Esophagus squamous epithelium (tissue), 4 donors: ENCODE results near the gene FXYD6.

ENCODE experiments used
- POLR2A ChIP-seq, 4 donors: fragments of 450-650 bp; IDR thresholded peaks; one replicate each; pipeline ENCODE4 v1.6.1; 2017; ENCODE audit warnings: antibody characterized with exemption in 4 of 4, mild to moderate bottlenecking in 4 of 4, moderate library complexity in 3 of 4
- TF ChIP-seq, protein P1 (sequence below), 6 experiments: fragments of 450-650 bp in 4 of 6; fragments of 200-600 bp in 2 of 6; sonication (generic) in 2 of 6; IDR thresholded peaks; one replicate each; pipeline ENCODE4 v1.5.1; 2016 to 2019; ENCODE audit warnings: antibody characterized with exemption in 6 of 6, mild to moderate bottlenecking in 4 of 6, moderate library complexity in 4 of 6

DNA sequence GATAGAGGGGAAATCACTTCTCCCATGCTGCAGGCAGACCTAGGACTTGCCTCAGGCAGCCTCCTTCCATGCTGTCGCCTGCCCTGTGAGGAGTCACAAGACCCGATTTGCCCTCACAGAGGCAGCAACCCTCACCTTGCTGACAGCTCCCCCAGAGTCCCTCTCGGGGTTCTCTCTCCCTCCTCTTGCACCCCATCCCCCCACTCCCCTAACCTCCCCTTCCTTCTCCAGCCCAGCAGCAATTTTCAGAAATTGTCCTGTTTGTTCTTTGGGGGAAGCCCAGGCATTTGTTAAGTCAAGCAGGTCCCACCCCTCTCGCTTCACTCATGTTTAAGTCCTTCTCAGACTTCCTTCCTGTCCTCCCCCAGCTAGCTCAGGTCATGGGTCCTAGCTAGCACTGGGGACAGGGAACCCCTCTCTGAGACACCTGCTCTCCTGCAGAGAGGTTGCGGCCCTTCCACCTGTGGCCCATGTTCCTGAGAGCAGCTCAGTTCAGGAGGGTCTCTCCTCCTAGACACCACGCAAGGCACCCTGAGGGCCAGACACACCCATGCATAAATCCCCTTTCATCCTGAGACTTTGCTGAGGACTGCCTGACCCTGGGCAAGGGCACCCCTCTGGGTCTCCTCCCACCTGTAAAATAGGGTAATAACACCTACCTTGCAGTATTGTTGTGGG, 45.6 kb downstream of the FXYD6 start:
- TF ChIP-seq, protein P1, sequence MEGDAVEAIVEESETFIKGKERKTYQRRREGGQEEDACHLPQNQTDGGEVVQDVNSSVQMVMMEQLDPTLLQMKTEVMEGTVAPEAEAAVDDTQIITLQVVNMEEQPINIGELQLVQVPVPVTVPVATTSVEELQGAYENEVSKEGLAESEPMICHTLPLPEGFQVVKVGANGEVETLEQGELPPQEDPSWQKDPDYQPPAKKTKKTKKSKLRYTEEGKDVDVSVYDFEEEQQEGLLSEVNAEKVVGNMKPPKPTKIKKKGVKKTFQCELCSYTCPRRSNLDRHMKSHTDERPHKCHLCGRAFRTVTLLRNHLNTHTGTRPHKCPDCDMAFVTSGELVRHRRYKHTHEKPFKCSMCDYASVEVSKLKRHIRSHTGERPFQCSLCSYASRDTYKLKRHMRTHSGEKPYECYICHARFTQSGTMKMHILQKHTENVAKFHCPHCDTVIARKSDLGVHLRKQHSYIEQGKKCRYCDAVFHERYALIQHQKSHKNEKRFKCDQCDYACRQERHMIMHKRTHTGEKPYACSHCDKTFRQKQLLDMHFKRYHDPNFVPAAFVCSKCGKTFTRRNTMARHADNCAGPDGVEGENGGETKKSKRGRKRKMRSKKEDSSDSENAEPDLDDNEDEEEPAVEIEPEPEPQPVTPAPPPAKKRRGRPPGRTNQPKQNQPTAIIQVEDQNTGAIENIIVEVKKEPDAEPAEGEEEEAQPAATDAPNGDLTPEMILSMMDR (IDR thresholded peaks at IDR 0.05), result no peak
- no peak for TF ChIP-seq POLR2A (IDR thresholded peaks at IDR 0.05)
